ENCODE data around the gene GLIS1. TPM values are rescaled to one million over a fixed set of nuclear protein-coding genes. Genes with fewer than 3 reads are reported as not detected.

The GLIS1 gene
- total RNA-seq (2021), result 0.11 and 0.28 TPM in 2 replicates
- long read RNA-seq, partial matches to known transcripts, result 1 of 1 reads
- long read RNA-seq, other reads (novel, unspliced or antisense), result 0 of 1 reads

GRCh38 chr1:53739109-53739681 is at the start of gene GLIS1:
TSS of gene GLIS1 (minus strand) at chr1:53739164. CDS start at chr1:53738064, 1,100 bp downstream.
- H3K27ac ChIP-seq (ENCODE audit: insufficient read length, low read depth, low read length), result no peak within 1 kb of the TSS
- H4K91ac ChIP-seq (ENCODE audit: insufficient read length, low read depth, low read length), result no peak within 1 kb of the TSS
- peak within 1 kb of the TSS; percentile 57 for H3K4me2 ChIP-seq (ENCODE audit: insufficient read depth, insufficient read length, low read length)
- no peak within 1 kb of the TSS for H3T11ph ChIP-seq (ENCODE audit: low read length)
- no peak within 1 kb of the TSS for H2BK15ac ChIP-seq (ENCODE audit: low read depth, low read length)
- H3K14ac ChIP-seq (ENCODE audit: insufficient read depth, low read length), result no peak within 1 kb of the TSS; the same call in 1 of the 2 replicates
- H4K8ac ChIP-seq (replicated peaks; ENCODE audit: insufficient read length, low read depth, low read length), result no peak within 1 kb of the TSS
- H2BK12ac ChIP-seq (ENCODE audit: insufficient read length, low read depth, low read length), result no peak within 1 kb of the TSS
- H3K9me3 ChIP-seq (ENCODE audit: control insufficient read depth, low read depth, low read length), result no peaks in the 10 kb centered on the region
- H3K23me2 ChIP-seq (ENCODE audit: insufficient read length, low read depth, low read length, poor library complexity, severe bottlenecking), result peaks cover 11% of the 10 kb centered on the region
- H4K5ac ChIP-seq (ENCODE audit: insufficient read length, low read depth, low read length), result no peak within 1 kb of the TSS
- H3K23ac ChIP-seq (ENCODE audit: insufficient read length, low read depth, low read length), result no peak within 1 kb of the TSS
- H2AK5ac ChIP-seq (ENCODE audit: insufficient read length, low read length), result no peak within 1 kb of the TSS
- no peak within 1 kb of the TSS for H2AFZ ChIP-seq (ENCODE audit: low read length)
- no peak within 1 kb of the TSS for H2BK120ac ChIP-seq (ENCODE audit: low read depth, low read length, poor library complexity, severe bottlenecking)
- no peak within 1 kb of the TSS for H3K4ac ChIP-seq (ENCODE audit: low read depth, low read length)
- no peak within 1 kb of the TSS for H3K9ac ChIP-seq (ENCODE audit: extremely low read depth, insufficient read length, low read length)
- Mint-ChIP-seq H3K36me3 (ENCODE audit: insufficient read depth in 1 of 3, low read depth in 3 of 3) (no peaks in the 10 kb centered on the region), H3K27me3 (ENCODE audit: low read depth) (peaks cover 94% of the 10 kb centered on the region), H3K27ac (no peak within 1 kb of the TSS), H3K4me1 (peaks cover 9 to 17% of the 10 kb centered on the region in 2 experiments), H3K4me3 (peak within 1 kb of the TSS; percentile 52 to 74), H3K9me3 (peaks cover 4% of the 10 kb centered on the region in 2 experiments; a peak in 3 of 5 replicates)
- no peak within 1 kb of the TSS for H2BK5ac ChIP-seq (ENCODE audit: insufficient read length, low read length)
- no peak within 1 kb of the TSS for H3K18ac ChIP-seq (ENCODE audit: insufficient read length, low read depth, low read length)
- H3K27me3 ChIP-seq (ENCODE audit: insufficient read depth, low read length), result peaks cover 47% of the 10 kb centered on the region
- H3K56ac ChIP-seq (ENCODE audit: insufficient read length, low read depth, low read length), result no peak within 1 kb of the TSS
- no peaks in the 10 kb centered on the region for H3K79me1 ChIP-seq (ENCODE audit: insufficient read depth, low read depth, low read length, poor library complexity, severe bottlenecking)
- DNase-seq, result peak; percentile 92
- H2BK20ac ChIP-seq (ENCODE audit: low read depth, low read length, poor library complexity, severe bottlenecking), result no peak within 1 kb of the TSS
- H3K4me1 ChIP-seq (ENCODE audit: insufficient read depth, low read length), result no peaks in the 10 kb centered on the region
- TF ChIP-seq, protein P1, sequence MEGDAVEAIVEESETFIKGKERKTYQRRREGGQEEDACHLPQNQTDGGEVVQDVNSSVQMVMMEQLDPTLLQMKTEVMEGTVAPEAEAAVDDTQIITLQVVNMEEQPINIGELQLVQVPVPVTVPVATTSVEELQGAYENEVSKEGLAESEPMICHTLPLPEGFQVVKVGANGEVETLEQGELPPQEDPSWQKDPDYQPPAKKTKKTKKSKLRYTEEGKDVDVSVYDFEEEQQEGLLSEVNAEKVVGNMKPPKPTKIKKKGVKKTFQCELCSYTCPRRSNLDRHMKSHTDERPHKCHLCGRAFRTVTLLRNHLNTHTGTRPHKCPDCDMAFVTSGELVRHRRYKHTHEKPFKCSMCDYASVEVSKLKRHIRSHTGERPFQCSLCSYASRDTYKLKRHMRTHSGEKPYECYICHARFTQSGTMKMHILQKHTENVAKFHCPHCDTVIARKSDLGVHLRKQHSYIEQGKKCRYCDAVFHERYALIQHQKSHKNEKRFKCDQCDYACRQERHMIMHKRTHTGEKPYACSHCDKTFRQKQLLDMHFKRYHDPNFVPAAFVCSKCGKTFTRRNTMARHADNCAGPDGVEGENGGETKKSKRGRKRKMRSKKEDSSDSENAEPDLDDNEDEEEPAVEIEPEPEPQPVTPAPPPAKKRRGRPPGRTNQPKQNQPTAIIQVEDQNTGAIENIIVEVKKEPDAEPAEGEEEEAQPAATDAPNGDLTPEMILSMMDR (conservative IDR thresholded peaks at IDR 0.05), result no peak
- no peaks in the 10 kb centered on the region for H3K79me2 ChIP-seq (ENCODE audit: insufficient read depth, low read length)
- no CpG with 5 or more reads among the region's 73 CpGs for WGBS (ENCODE audit: extremely low coverage, insufficient read length, low lambda C conversion rate)
- no peaks in the 10 kb centered on the region for H4K20me1 ChIP-seq (ENCODE audit: control insufficient read depth, insufficient read depth, insufficient read length)
